ENCODE measurements around the gene FLII.
"Not testable (repeated sequence)": the region's sequence is repeated elsewhere in the genome, so short reads cannot be mapped to it uniquely, and the experiment has no call there.

The FLII gene

DNA sequence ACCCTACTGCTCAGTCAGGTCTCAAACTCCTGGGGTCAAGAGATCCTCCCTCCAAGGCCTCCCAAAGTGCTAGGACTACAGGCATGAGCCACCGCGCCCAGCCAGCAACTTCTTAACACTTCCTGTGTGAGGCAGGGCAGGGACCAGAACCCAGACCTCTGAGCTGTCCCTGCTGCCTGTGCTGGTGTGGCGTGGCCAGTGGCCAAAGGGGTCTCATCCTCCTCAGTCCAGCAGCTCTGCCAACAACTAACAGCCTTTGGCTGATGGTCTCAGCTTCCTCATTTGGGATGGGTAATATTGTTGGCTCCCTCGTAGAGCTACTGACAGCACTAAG is 34.5 kb downstream of the FLII start:
- H3K23ac ChIP-seq (ENCODE audit: low read length) = peak overlapping the region; percentile 7
- H3K9ac ChIP-seq (ENCODE audit: low read length) = peak overlapping the region; percentile 78
- peak overlapping the region; percentile 90 for H3K27ac ChIP-seq (ENCODE audit: low read depth, low read length)
- H4K8ac ChIP-seq (ENCODE audit: low read depth, low read length) = no peak overlapping the region
- peak overlapping the region; percentile 29 for H2BK5ac ChIP-seq (ENCODE audit: low read length)
- peaks cover 30% of the 10 kb centered on the region for H3K79me2 ChIP-seq (ENCODE audit: control insufficient read depth, insufficient read depth, low read length)
- peak overlapping the region; percentile 85 for H3K56ac ChIP-seq (ENCODE audit: low read length)
- H2BK15ac ChIP-seq (replicated peaks; ENCODE audit: low read depth) = no peak overlapping the region
- peaks cover 3% of the 10 kb centered on the region for H3K4me1 ChIP-seq (ENCODE audit: control insufficient read depth, low read depth, low read length)
- DNase-seq = no peak
- WGBS (ENCODE audit: extremely low coverage, insufficient coverage, low lambda C conversion rate) = no CpG with 5 or more reads among the region's 4 CpGs
- H3K4me3 ChIP-seq (ENCODE audit: low read length) = no peak overlapping the region
- H3K36me3 ChIP-seq (ENCODE audit: control insufficient read depth, insufficient read depth, low read length) = no peaks in the 10 kb centered on the region
- H3K4ac ChIP-seq (ENCODE audit: low read depth, low read length) = peak overlapping the region; percentile 49
- H3K27me3 ChIP-seq (ENCODE audit: insufficient read depth, low read length, poor library complexity) = no peaks in the 10 kb centered on the region
- peaks cover 22% of the 10 kb centered on the region for H3K79me1 ChIP-seq (ENCODE audit: low read length)
- H3K4me2 ChIP-seq (ENCODE audit: low read length) = no peak overlapping the region
- H2BK120ac ChIP-seq (ENCODE audit: low read depth, low read length) = no peak overlapping the region
- H4K5ac ChIP-seq (ENCODE audit: low read length) = peak overlapping the region; percentile 73
- H2AK5ac ChIP-seq (ENCODE audit: low read length) = peak overlapping the region; percentile 31
- peak overlapping the region; percentile 77 for H3K18ac ChIP-seq (ENCODE audit: low read length)

DNA sequence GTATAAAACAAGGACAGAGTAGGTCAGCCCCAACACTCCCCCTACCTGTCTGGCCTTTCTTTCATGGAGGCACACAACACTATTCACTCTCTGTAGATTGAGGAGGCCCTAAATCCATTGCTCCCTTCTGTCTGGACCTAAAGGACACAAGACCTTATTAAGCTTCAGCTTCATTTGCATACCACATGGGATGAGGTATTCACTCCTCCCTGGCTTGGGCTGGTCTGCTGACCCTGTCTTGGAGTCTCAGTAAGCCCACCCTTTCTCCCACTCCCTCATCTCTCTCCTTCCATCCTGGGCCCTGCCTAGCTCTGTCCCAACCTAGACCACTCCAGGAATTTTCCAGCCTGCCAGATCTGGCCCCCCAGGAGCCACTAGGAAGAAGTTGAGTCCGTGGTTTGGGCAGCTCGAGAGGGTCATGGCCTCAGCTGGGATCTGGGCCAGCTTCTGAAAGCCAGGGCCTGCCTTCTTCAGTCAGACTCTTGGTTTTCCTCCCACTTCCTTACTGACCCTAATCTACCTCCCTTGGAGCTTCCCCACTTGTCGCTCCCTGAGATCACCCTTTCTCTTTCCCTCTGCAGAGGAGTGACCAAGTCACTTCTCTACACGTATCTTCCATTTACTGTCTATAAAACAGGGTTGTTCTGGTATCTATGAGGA is 39.7 kb downstream of the FLII start:
- no peak overlapping the region for H3K4ac ChIP-seq (ENCODE audit: low read depth, low read length)
- H3K23ac ChIP-seq (ENCODE audit: low read length) = no peak overlapping the region
- no peak overlapping the region for H3K9ac ChIP-seq (ENCODE audit: low read length)
- no peaks in the 10 kb centered on the region for H3K4me1 ChIP-seq (ENCODE audit: control insufficient read depth, low read depth, low read length)
- no CpG with 5 or more reads among the region's 4 CpGs for WGBS (ENCODE audit: extremely low coverage, insufficient coverage, low lambda C conversion rate)
- H3K36me3 ChIP-seq (ENCODE audit: control insufficient read depth, insufficient read depth, low read length) = no peaks in the 10 kb centered on the region
- H2BK120ac ChIP-seq (ENCODE audit: low read depth, low read length) = no peak overlapping the region
- H3K56ac ChIP-seq (ENCODE audit: low read length) = no peak overlapping the region
- H4K8ac ChIP-seq (ENCODE audit: low read depth, low read length) = no peak overlapping the region
- no peaks in the 10 kb centered on the region for H3K79me2 ChIP-seq (ENCODE audit: control insufficient read depth, insufficient read depth, low read length)
- no peak overlapping the region for H2BK15ac ChIP-seq (replicated peaks; ENCODE audit: low read depth)
- H3K79me1 ChIP-seq (ENCODE audit: low read length) = no peaks in the 10 kb centered on the region
- H3K27me3 ChIP-seq (ENCODE audit: insufficient read depth, low read length, poor library complexity) = no peaks in the 10 kb centered on the region
- no peak for DNase-seq
- no peak overlapping the region for H3K4me3 ChIP-seq (ENCODE audit: low read length)
- H2AK5ac ChIP-seq (ENCODE audit: low read length) = no peak overlapping the region
- no peak overlapping the region for H3K4me2 ChIP-seq (ENCODE audit: low read length)
- no peak overlapping the region for H4K5ac ChIP-seq (ENCODE audit: low read length)
- H2BK5ac ChIP-seq (ENCODE audit: low read length) = no peak overlapping the region
- no peak overlapping the region for H3K18ac ChIP-seq (ENCODE audit: low read length)
- no peak overlapping the region for H3K27ac ChIP-seq (ENCODE audit: low read depth, low read length)

DNA sequence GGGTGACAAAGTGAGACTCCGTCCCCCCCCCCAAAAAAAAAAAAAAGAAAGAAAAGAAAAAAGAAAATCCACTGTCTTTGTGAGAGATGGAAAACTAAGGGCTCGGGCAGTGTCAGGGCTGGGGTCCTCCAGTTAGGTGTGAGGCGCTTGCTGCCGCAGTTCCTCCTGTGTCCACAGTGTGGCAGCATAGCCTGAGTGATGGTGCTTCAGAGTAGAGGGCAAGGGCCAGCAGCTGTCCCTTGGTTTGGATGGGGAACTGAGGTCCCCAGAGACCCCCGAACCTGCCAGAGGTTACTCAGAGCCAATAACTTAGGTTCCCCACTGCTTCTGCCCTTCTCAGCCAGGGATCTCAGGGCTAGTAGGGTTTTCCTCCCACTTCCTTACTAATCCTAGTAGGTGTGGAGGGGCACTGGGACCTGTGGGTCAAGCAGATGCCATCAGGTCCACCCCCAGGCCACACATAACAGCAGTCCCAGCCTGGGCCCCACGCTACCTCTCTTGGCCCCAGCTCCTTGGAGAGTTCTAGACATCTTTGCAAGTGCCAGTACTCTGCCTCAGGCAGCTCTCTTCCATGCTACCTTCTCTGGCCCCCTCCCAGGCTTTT is 41.0 kb downstream of the FLII start:
- Histone ChIP-seq H2AK5ac (ENCODE audit: low read length) (no peak overlapping the region), H2BK15ac (replicated peaks; ENCODE audit: low read depth) (no peak overlapping the region), H3K9ac (ENCODE audit: low read length) (no peak overlapping the region), H3K79me1 (ENCODE audit: low read length) (no peaks in the 10 kb centered on the region), H3K56ac (ENCODE audit: low read length) (no peak overlapping the region), H2BK120ac (ENCODE audit: low read depth, low read length) (no peak overlapping the region), H3K18ac (ENCODE audit: low read length) (no peak overlapping the region), H3K4ac (ENCODE audit: low read depth, low read length) (no peak overlapping the region), H3K79me2 (ENCODE audit: control insufficient read depth, insufficient read depth, low read length) (no peaks in the 10 kb centered on the region), H3K4me3 (ENCODE audit: low read length) (no peak overlapping the region), H4K8ac (ENCODE audit: low read depth, low read length) (no peak overlapping the region), H3K23ac (ENCODE audit: low read length) (no peak overlapping the region), H3K27ac (ENCODE audit: low read depth, low read length) (no peak overlapping the region), H3K4me2 (ENCODE audit: low read length) (no peak overlapping the region), H4K5ac (ENCODE audit: low read length) (no peak overlapping the region), H3K36me3 (ENCODE audit: control insufficient read depth, insufficient read depth, low read length) (no peaks in the 10 kb centered on the region), H3K4me1 (ENCODE audit: control insufficient read depth, low read depth, low read length) (no peaks in the 10 kb centered on the region), H3K27me3 (ENCODE audit: insufficient read depth, low read length, poor library complexity) (no peaks in the 10 kb centered on the region), H2BK5ac (ENCODE audit: low read length) (no peak overlapping the region)
- DNase-seq = peak; percentile 70
- WGBS (ENCODE audit: extremely low coverage, insufficient coverage, low lambda C conversion rate) = no CpG with 5 or more reads among the region's 6 CpGs

DNA sequence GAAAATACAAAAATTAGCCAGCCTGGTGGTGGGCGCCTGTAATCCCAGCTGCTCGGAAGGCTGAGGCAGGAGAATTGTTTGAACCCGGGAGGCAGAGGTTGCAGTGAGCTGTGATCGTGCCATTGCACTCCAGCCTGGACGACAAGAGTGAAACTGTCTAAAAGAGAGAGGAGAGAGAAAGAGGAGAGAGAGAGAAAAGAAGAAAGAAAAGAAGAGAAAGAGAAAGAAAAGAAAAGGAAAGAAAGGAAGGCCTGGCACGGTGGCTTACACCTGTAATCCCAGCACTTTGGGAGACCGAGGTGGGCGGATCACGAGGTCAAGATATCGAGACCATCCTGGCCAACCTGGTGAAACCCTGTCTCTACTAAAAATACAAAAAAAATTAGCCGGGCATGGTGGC is 41.6 kb downstream of the FLII start:
- not testable (repeated sequence) for H3K27ac ChIP-seq (ENCODE audit: low read depth, low read length); H3K9ac ChIP-seq (ENCODE audit: low read length); H3K79me1 ChIP-seq (ENCODE audit: low read length); H3K56ac ChIP-seq (ENCODE audit: low read length); H3K27me3 ChIP-seq (ENCODE audit: insufficient read depth, low read length, poor library complexity); H2BK15ac ChIP-seq (replicated peaks; ENCODE audit: low read depth); H3K23ac ChIP-seq (ENCODE audit: low read length); H2BK5ac ChIP-seq (ENCODE audit: low read length); H3K79me2 ChIP-seq (ENCODE audit: control insufficient read depth, insufficient read depth, low read length); H4K8ac ChIP-seq (ENCODE audit: low read depth, low read length); H3K18ac ChIP-seq (ENCODE audit: low read length); H3K4me2 ChIP-seq (ENCODE audit: low read length); H3K4ac ChIP-seq (ENCODE audit: low read depth, low read length); H2AK5ac ChIP-seq (ENCODE audit: low read length); DNase-seq; H2BK120ac ChIP-seq (ENCODE audit: low read depth, low read length); H3K36me3 ChIP-seq (ENCODE audit: control insufficient read depth, insufficient read depth, low read length); H3K4me3 ChIP-seq (ENCODE audit: low read length); H3K4me1 ChIP-seq (ENCODE audit: control insufficient read depth, low read depth, low read length); H4K5ac ChIP-seq (ENCODE audit: low read length)
- no CpG with 5 or more reads among the region's 11 CpGs for WGBS (ENCODE audit: extremely low coverage, insufficient coverage, low lambda C conversion rate)

DNA sequence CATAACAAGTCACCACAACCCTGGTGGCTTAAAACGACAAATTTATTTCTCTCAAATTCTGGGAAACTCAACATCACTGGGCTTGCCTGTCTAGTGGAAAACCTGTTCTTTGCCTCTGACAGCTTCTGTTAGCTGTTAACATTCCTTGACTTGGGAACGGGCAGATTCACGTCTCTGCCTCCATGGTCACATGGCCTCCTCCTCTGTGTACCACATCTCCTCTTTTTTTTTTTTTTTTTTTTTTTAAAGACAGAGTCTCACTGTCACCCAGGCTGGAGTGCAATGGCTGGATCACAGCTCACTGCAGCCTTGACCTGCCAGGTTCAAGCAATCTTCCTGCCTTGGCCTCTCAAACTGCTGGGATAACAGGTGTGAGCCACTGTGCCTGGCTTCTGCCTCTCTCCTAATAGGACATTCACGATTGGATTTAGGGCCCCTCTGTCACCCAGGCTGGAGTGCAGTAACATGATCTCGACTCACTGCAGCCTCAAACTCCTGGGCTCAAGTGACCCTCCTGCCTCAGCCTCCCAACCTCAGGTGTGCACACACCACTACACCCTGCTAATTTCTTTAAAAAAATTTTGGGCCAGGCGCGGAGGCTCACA is 44.8 kb downstream of the FLII start:
- H3K9ac ChIP-seq (ENCODE audit: low read length) = no peak overlapping the region
- no peak overlapping the region for H4K5ac ChIP-seq (ENCODE audit: low read length)
- no peaks in the 10 kb centered on the region for H3K27me3 ChIP-seq (ENCODE audit: insufficient read depth, low read length, poor library complexity)
- H3K18ac ChIP-seq (ENCODE audit: low read length) = no peak overlapping the region
- no peak overlapping the region for H3K4me3 ChIP-seq (ENCODE audit: low read length)
- H3K27ac ChIP-seq (ENCODE audit: low read depth, low read length) = no peak overlapping the region
- H2AK5ac ChIP-seq (ENCODE audit: low read length) = no peak overlapping the region
- no peak overlapping the region for H2BK15ac ChIP-seq (replicated peaks; ENCODE audit: low read depth)
- H3K4me2 ChIP-seq (ENCODE audit: low read length) = no peak overlapping the region
- no peak overlapping the region for H4K8ac ChIP-seq (ENCODE audit: low read depth, low read length)
- no peak for DNase-seq
- no peaks in the 10 kb centered on the region for H3K4me1 ChIP-seq (ENCODE audit: control insufficient read depth, low read depth, low read length)
- H3K79me1 ChIP-seq (ENCODE audit: low read length) = no peaks in the 10 kb centered on the region
- no peak overlapping the region for H3K56ac ChIP-seq (ENCODE audit: low read length)
- H3K4ac ChIP-seq (ENCODE audit: low read depth, low read length) = no peak overlapping the region
- no peak overlapping the region for H2BK120ac ChIP-seq (ENCODE audit: low read depth, low read length)
- H3K79me2 ChIP-seq (ENCODE audit: control insufficient read depth, insufficient read depth, low read length) = no peaks in the 10 kb centered on the region
- no CpG with 5 or more reads among the region's 7 CpGs for WGBS (ENCODE audit: extremely low coverage, insufficient coverage, low lambda C conversion rate)
- no peak overlapping the region for H2BK5ac ChIP-seq (ENCODE audit: low read length)
- H3K36me3 ChIP-seq (ENCODE audit: control insufficient read depth, insufficient read depth, low read length) = peaks cover 2% of the 10 kb centered on the region
- H3K23ac ChIP-seq (ENCODE audit: low read length) = no peak overlapping the region
